Pons (tissue), 1 donor: ENCODE measurements around the gene COLQ.
"Not testable (repeated sequence)": the region's sequence is repeated elsewhere in the genome, so short reads cannot be mapped to it uniquely, and the experiment has no call there.

Experiments
- DNase-seq: peaks from one replicate; pipeline ENCODE4 v3.0.0-alpha.2; 2016; ENCODE audit warnings: low spot score

Gene COLQ

DNA sequence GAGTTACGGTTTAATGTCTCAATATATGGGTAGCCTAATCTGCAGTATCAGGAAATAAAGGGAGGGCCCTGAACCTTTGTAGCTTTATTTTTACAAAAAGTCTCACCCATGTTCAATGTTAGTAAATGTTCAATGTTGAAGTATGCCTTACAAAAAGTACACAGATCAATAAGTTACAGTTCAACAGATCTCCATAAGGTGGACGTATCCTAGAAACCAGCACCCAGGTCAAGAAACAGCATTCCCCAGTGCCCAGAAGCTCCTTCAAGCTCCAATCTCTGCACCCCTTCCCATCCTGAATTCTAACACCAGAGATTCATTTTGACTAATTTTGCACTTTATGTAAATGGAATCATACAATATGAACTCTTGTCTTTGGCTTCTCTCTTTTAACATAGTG, 31.3 kb downstream of the COLQ start:
- DNase-seq, result no peak

DNA sequence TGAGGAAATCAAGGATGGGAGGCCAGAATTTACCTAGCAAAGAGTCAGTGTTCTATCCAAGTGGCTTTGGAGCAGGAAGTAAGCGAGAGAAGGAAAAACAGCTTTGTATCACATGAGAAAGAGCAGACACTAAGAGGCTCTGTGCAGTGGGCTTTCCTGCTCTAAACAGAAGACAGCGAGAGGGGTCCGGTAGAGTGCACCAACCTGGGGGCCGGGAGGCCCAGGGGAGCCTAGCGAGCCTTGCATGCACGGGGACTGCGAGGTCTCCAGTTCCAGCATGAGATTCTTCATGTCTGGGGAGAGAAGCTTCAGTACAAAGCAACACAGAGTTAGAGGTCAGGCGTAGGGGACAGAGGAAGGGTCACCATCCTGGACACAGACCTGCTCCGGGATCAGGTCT, 33.5 kb downstream of the COLQ start:
- no peak for DNase-seq

DNA sequence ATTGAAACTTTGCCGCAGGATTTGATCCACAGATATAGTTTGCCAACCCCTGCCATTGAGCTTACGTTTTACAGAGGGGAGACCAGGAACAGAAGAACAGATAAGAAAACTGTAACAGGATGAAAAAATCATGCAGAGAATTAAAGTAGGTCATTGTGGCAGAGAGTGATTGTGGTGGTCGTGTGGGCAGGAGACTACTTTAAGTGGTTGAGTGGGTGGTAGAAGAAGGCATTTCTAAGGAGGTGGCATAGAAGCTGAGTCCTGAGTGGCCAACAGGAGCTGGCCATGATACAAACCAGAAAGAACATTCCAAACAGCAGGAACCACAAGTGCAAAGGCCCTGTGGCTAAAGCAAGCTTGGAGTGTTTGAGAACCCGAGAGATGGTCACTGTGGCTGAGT, 34.5 kb downstream of the COLQ start:
- DNase-seq, result no peak

DNA sequence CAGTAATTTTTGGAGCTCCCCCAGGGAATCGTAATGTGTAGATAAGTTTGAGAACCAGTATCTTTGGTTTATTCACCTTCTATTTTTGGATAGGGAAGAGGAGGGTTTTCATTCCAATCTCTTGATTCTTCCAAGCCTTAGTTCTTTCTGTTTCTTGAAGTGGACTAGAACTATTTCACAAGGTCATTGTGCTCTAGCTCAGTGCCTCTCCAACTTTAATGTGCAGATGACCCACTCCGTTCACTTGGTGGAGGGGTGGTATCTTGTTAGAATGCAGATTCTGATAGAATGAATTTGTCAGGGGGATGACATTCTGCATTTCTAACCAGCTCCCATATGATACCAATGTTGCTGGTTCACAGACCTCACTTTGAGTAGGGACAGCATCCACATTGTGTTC, 35.5 kb downstream of the COLQ start:
- DNase-seq, result no peak

DNA sequence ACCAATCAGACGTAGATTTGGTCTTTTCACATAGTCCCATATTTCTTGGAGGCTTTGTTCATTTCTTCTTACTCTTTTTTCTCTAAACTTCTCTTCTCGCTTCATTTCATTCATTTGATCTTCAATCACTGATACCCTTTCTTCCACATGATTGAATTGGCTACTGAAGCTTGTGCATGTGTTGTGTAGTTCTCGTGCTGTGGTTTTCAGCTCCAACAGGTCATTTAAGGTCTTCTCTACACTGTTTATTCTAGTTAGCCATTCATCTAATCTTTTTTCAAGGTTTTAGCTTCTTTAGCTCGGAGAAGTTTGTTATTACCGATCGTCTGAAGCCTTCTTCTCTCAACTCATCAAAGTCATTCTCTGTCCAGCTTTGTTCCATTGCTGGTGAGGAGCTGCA, 37.0 kb downstream of the COLQ start:
- DNase-seq, result not testable (repeated sequence)

DNA sequence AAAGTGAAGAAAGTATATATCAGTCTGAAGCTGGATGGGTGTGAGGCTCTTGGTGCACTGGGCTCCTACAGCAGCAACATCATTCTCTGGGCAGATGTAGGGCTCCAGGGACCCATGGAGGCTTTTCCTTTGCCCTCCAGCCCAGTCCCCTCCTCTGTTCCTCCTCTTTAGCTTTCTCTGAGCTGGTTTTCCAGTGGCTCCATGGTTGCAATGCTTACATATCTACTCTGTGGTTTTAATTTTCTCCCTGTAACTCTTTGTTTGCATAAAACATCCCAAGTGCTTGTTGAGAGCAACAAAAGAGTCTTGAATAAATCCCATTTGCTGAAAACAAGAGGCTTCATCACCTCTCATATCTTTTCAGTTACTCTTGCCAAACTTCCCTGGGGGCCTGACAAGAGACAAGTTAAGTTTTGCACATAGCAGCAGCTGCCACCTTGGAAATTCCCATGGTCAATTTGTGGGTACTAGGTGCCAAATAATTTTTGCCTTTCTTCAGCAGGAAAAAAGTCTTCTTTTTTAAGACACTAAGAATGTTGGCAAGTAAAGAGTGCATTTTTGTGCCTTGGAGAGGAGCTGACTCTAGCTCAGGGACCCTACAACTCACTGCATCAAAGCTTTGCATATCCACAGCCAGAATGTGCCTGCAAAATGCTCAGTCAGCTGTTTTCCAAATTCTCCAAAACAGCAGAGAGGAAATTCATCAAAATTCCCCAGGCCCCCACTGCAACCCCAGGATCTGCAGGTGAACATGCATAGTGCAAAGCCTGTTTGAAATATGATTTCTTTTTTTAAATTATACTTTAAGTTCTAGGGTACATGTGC, 41.9 kb downstream of the COLQ start:
- DNase-seq, result no peak

DNA sequence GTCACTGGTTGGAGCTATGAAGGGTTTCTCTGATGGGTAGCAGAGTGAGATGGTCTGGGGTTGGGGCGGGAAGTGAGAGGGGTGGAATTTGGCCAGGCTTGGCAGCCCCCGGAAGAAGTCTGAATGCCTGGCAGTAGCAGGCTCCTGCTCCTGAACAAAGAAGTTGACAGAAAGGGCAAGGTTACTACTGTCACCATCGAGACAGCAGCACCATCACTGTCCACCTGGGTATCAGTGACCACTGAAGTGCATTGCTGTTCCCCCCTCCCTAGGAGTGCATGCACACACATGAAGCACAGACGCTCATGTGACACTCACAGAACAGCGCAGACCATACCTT, 42.9 kb downstream of the COLQ start:
- DNase-seq, result no peak

DNA sequence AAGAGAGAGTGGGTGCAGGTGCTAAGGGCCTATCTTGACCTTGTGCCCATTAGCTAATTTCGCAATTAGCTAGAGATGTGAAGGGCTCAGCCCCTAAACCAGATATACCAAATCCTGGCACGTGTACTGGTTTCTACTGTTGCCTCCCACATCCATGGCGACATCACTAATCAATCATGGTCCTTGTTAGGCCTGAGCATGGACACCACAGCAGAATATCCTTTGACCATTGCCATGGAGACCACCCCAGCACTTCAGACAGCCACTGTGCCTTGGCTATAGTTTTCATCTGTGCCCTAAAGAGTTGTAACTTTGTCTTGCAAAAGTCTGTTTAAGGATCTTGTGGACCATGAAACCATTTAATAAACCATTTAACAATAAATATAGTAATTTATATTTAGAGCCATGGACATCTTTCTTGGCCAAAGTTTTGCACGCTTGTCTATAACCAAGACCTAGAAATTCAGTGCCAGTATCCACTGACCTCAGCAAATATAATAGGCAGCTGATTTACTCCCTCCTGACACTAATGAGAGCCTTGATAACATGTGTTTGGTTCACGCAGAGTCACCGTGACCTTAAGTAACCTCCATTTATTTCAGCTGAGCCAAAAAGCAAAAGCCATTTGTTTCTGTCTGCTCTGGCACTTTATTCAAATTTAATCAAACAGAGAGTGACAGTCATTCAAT, 43.4 kb downstream of the COLQ start:
- DNase-seq, result peak; percentile 46

DNA sequence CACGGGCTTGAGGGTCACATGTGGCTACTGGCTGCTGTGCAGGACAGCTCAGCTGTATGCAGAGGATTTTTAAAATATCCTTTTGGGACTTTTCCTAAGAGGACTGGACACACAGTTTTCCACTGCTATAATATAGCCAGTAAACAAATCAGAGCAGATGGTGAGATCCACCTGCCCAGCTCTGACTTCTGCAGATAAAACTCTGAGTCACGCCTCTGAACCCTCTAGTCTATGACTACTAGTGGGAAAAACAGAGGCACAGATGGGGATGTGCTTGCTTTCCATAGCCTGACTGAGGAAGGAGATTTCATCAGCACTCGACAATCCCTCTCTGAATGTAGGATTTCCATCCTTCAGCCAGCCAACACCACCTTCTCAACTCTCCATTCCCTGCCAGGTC, 45.1 kb downstream of the COLQ start:
- DNase-seq, result no peak

DNA sequence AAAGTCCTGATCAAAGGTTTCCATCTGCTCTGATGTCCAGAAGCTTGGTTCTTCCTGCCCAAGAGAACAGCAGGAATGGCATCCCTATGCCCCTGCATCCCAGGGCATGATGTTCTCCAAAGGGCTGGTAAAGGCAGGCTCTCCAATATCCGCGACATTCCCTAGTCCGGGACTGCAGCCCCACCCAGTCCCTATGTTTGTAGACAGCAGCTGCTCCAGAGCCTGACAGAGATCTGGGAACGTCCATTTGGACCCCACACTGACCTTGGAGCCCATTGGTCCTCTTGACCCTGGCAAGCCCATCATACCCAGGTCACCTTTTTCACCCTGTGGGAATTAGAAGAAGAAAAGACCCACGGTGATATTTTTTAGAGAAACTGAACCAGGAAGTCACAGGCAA, 46.3 kb downstream of the COLQ start:
- no peak for DNase-seq

DNA sequence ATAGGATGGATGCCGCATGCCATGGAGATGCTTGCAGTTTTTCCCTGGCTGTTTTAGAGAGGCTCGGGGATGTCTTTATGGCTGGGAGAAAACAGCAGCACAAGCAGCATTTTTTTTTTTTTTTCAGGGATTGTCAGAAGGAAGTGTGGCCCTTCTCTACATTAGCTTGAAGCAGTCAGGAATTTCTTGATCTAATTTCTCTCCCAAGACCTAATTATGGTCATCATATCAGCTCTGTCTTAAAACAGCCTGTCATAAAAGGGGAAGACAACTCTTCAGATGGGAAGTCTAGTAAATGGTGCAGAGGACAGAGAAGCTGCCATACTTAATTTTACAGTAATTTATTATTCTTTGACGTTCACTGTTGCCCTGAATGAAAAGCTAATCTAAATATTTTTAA, 49.6 kb downstream of the COLQ start:
- no peak for DNase-seq

DNA sequence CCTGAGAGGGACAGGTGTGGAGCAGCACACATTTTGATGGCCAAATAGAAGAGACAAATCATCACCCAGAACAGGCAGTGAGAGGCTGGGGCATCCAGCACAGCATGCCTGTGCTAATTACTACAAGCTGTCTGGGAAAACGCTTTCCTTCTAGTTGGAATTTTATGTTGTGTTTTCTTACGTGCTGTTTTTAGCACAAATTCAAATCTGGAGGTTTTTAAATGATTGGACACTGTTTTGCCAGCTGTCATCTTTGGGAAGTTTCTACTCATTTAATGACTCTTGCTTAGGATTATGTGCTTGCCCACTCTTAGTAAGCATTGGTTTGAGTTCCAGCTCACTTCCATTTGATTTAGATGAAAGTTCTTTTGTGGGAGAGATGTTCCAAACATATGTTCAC, 50.7 kb downstream of the COLQ start:
- DNase-seq, result no peak

DNA sequence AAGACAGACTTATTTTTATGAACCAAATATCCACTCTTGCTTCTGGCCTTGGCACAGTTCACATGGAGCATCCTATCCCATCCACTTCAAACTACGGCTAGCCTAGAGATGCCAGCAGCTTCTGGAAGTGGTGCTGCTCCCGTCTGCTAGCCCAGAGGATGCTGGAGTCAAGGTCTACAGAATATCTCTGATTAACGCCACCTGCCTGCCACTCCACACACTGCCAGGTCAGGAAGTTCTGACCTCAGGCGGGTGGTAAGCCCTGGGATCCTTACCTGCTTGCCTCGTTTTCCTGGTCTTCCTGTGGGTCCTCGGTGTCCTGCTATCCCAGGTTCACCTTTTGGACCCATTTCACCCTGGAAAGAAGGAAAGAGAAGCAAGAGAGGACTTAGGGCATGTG, 51.2 kb downstream of the COLQ start:
- DNase-seq, result no peak

DNA sequence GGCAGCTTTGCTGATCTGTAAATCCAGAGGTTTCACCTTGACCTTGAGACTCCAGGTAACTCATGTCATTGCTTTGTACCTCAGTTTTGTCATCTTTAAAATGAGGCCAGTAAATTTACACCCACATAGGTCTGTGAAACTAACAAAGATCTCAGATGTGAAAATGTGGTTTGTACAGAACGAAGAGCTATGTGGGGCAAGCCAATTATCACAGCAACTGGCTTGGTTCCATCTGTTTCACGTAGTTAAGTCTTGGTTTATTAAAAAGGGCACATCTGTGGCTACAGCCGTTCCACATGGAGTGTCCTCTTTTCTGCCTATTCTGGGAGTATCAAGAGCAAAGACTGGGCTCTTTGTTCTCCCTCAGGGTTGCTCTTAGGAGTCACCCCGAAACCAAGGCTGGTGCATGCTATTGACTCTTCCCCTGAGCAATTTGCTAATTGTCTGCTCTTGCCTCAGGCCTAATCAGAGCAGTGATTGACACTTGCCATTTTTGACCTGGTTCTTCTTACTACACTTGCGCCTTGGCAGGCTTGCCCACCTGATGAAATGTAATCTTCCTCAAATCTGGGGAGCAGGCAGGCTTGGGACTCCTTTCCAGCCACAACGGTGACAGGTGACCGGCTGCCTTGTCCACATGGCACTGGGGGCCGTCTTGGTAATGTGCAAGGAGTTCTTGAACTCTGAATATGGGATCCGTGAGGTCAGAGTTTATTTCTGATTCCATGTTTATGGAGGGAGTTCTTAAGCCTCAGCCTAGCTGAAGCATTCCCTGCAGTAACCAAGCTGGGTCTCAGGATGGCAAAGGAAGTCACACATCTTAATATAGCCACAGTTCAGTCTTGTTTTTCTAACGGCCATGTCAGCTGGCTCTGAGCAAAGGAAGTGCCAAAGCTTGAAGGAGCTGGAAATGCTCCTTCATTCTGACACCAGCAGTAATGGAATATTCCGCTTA, 54.0 kb downstream of the COLQ start:
- peak; percentile 20 for DNase-seq

DNA sequence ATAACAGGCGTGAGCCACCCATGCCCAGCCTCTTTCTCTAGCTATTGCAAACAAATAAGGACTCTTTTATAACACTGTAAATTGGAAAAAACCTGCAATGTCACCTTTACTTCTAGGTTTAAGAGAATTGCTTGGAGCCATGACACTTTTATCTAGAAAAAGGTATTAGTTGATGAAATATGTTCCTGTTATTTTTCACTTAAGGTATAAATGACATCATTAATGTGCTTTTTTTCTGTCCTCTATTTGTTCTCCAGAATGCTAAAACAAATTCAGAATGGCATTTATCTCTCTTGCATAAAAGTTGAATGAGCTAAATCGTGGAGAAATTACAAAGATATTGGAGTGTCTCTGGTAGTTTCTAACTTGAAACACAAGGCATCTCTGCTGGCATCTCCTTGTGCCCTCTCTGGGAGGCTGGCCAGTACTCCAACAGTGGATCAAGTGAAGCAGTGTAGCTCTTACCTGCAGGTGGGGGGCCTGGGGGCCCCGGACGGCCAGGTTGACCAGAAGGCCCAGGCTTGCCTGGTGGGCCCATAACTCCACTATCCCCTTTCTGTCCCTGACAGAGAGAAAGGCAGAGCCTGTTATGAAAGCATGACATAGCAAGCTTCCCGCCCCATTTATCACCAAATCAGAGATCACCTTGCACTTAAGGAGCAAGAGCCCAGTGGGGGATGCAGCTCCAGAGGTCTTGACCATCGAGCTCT, 55.5 kb downstream of the COLQ start:
- no peak for DNase-seq

DNA sequence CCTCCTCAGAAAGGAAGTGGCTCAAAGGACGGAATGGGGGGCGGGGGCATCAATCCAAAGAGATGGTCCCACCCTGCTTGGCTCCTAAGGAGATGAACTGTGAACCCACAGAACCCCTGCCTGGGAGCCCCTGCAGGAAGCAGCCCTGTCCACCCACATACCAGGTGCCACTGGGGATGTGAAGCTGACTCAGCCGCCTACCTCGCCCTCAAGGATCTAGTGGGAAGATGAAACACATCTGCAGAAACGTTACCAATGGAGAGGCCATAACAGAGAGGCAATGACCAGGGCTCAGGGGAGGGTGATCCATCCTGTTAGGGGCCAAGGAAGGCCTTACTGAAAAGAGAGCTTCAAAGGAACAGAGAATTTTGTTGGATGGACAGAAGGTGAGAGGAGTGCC, 59.1 kb downstream of the COLQ start:
- no peak for DNase-seq

DNA sequence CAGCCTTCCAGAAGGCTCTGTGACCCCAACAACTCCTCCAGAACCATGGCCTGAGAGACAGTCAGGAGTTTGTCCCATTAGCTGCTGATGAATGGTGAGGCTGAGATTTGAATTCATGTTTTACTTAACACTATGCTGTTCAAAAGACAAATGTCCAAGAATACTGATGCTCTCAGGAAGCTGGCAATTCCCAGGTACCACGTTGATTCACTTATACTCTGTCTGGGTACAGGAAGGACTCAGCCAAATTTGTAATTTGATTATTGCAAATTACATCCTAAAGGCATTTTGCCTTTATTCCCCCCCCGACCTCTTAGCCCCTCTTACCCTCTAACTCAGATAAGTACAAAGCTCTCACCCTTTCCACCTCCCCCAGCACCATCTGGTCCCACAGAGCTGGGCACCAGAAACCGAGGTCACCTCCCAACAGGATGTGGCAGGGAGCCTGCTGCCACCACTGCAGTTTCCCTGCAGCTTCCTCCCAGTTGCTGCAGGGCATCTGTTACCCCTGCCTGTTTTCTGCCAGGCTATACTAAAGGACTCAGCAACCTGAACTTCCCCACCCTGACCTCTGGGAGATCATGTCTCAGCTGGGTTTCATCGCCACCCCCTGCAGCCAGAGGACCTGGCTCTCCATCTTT, 60.5 kb downstream of the COLQ start:
- no peak for DNase-seq

DNA sequence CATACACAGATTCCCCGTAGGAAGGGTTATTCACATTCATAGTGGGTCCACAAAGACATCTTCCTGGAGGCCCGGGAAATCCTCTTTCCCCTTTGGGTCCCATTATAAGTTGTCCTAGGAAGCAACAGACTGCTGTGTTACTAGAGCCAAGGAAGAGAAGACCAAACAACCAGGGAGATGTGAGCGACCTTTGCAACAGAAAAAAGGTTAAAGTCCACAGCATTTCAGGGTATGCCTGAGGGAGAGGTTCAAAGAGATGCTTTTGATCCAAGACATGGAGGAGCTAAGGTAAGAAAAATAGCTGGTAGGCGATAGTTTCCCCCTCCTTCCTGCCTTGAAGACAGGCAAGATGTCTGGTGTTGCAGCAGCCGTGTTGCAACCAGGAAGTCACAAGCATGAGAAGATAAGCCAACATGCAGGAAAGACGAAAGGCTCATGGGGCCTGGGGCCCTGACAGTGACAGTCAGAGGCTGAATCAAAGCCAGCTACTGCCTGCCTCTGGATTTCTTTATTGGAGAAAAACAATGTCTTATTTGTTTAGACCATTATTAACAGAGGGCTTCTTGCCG, 63.2 kb downstream of the COLQ start:
- no peak for DNase-seq

DNA sequence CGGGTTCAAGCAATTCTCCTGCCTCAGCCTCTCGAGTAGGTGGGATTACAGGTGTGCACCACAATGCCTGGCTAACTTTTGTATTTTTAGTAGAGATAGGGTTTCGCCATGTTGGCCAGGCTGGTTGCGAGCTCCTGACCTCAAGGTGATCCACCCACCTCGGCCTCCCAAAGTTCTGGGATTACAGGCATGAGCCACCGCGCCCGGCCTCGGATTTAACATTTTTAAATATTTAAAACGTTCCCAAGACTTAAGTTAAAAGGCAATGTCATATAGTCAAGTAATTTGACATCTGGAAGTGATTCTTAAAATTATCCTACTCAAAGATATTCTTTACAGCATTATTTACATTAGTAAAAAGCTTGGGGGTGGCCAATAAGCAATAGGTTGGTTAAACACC, 64.6 kb downstream of the COLQ start:
- not testable (repeated sequence) for DNase-seq

DNA sequence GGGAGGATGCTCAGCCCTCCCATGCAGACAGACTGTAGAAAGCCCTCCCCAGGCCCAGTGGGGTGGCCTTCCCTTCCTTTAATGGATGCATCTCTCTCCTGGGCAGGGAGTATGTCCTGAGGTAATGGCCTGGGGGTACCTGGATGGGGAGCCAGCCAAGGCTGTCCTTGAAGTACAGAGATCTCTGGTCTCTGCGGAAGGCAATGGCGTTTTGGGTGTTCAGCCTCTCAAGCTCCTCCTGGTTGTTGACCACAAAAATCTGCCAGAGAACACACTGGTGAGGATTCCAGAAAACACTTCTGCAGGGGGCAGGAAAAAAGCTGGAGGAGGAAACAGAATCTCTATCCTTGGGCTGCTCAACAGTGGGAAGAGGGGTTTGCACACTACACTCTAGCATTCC, 65.2 kb downstream of the COLQ start:
- DNase-seq, result no peak

DNA sequence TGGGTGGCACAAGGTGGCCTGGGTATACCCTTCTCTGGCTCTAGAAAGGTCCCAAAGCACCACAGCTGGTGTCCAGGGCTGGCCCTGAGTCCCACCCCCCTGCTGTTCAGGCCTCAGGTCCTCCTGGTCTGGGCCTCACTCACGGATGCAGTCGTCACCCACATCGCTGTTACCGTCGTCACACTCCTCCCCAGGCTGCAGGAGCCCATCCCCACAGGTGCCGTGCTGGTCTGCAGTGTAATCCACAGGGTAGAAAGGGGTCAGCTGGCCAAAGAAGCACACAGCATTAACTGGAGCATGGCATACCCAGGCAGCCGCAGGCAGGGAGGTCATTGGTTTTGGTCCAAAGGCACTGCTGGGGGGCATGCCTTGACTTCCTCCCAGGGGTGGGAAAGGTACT, 65.8 kb downstream of the COLQ start:
- no peak for DNase-seq
